Coronary artery (tissue), 2 donors: Measurements from ENCODE around the gene CD28.

ENCODE experiments used
- DNase-seq: peaks from one replicate; pipeline ENCODE4 v3.0.0-alpha.2; 2017; ENCODE audit warnings: low spot score
- H3K27ac ChIP-seq, 2 donors: fragments of 200-600 bp; sonication (generic); one replicate each; pipeline ENCODE4 v1.5.1; 2016 to 2019
- H3K4me3 ChIP-seq: fragments of 200-600 bp; sonication (generic); 2 replicates; pipeline ENCODE4 v1.5.1; 2016; ENCODE audit warnings: mild to moderate bottlenecking, moderate library complexity
- CTCF ChIP-seq: fragments of 200-600 bp; sonication (generic); IDR thresholded peaks from one replicate; pipeline ENCODE4 v1.5.1; 2019; ENCODE audit warnings: antibody characterized with exemption

The CD28 gene

GRCh38 chr2:203740871-203741281 is 34.4 kb downstream of the CD28 start:
- DNase-seq, result no peak
- TF ChIP-seq CTCF, result no peak
- H3K27ac ChIP-seq, result no peak overlapping the region
- no peak overlapping the region for H3K4me3 ChIP-seq

GRCh38 chr2:203741566-203741965 is 35.1 kb downstream of the CD28 start:
- Histone ChIP-seq H3K4me3 (no peak overlapping the region), H3K27ac (no peak overlapping the region)
- no peak for TF ChIP-seq CTCF
- no peak for DNase-seq

GRCh38 chr2:203743441-203743981 is 37.1 kb downstream of the CD28 start:
- H3K27ac ChIP-seq, result peak overlapping the region in 1 of 2 donors; percentile 8
- TF ChIP-seq CTCF, result no peak

GRCh38 chr2:203744091-203744490 is 37.7 kb downstream of the CD28 start:
- TF ChIP-seq CTCF, result no peak
- no peak overlapping the region for H3K4me3 ChIP-seq
- DNase-seq, result no peak
- no peak overlapping the region for H3K27ac ChIP-seq

More at GRCh38 chr2:203743441-203743981, 37.1 kb downstream of the CD28 start:
- no peak overlapping the region for H3K4me3 ChIP-seq
- no peak for DNase-seq

- Histone ChIP-seq H3K27ac (no peak overlapping the region), H3K4me3 (no peak overlapping the region)
- no peak for DNase-seq
- TF ChIP-seq CTCF, result no peak
Observed at GRCh38 chr2:203745267-203745666, 38.8 kb downstream of the CD28 start.

GRCh38 chr2:203748331-203749126 is 42.1 kb downstream of the CD28 start:
- DNase-seq, result no peak
- no peak for TF ChIP-seq CTCF
- Histone ChIP-seq H3K4me3 (no peak overlapping the region), H3K27ac (no peak overlapping the region)
